SU-DHL-6 (cell line): ENCODE measurements around the gene OMD.

Source experiments
- H2AFZ ChIP-seq: fragments of 200-600 bp; sonication (generic); 2 replicates; pipeline ENCODE4 v1.6.1; 2014; ENCODE audit warnings: low read depth, mild to moderate bottlenecking, moderate library complexity, mixed read lengths, antibody characterized with exemption, low read length; ENCODE audit not compliant: severe bottlenecking
- H3F3A ChIP-seq: fragments of 200-600 bp; shearing (Covaris generic); 2 replicates; pipeline ENCODE4 v1.6.0; 2016; ENCODE audit warnings: antibody characterized with exemption, mild to moderate bottlenecking; ENCODE audit not compliant: insufficient read depth
- H3K27ac ChIP-seq: fragments of 200-600 bp; sonication (generic); 2 replicates; pipeline ENCODE4 v1.5.1; 2016; ENCODE audit warnings: low read depth, mild to moderate bottlenecking, low read length, moderate library complexity, mixed read lengths
- H3K27me3 ChIP-seq: fragments of 200-600 bp; sonication (generic), shearing (Covaris generic); 2 replicates; pipeline ENCODE4 v1.6.0; 2014; ENCODE audit warnings: mild to moderate bottlenecking, low read length
- H3K36me3 ChIP-seq: fragments of 200-600 bp; sonication (generic); 2 replicates; pipeline ENCODE4 v1.6.1; 2014; ENCODE audit warnings: mild to moderate bottlenecking, low read length, mixed read lengths
- H3K4me2 ChIP-seq: fragments of 300-600, 200-600 bp; shearing (Covaris generic), sonication (generic); 2 replicates; pipeline ENCODE4 v1.6.0; 2014; ENCODE audit warnings: low read length, low read depth, mild to moderate bottlenecking; ENCODE audit not compliant: poor library complexity, severe bottlenecking
- H3K4me3 ChIP-seq: fragments of 200-600 bp; sonication (generic); 2 replicates; pipeline ENCODE4 v1.5.1; 2014; ENCODE audit warnings: antibody characterized with exemption, low read length, mild to moderate bottlenecking, mixed read lengths; ENCODE audit not compliant: insufficient read depth, poor library complexity, severe bottlenecking
- H3K79me2 ChIP-seq: fragments of 200-600 bp; sonication (generic); 2 replicates; pipeline ENCODE4 v1.6.1; 2014; ENCODE audit warnings: mild to moderate bottlenecking, low read length, moderate library complexity; ENCODE audit not compliant: insufficient read depth
- H3K9ac ChIP-seq: fragments of 200-600 bp; sonication (generic); 2 replicates; pipeline ENCODE4 v1.7.0; 2014; ENCODE audit warnings: mild to moderate bottlenecking, low read length
- H3K9me2 ChIP-seq: fragments of 200-600 bp; sonication (generic); replicated peaks from 2 replicates; pipeline ENCODE4 v1.6.1; 2014; ENCODE audit warnings: low read length; ENCODE audit not compliant: insufficient read depth
- H3K9me3 ChIP-seq: fragments of 200-600 bp; sonication (generic); 2 replicates; pipeline ENCODE4 v1.6.1; 2014; ENCODE audit warnings: low read length, mixed read lengths; ENCODE audit not compliant: insufficient read depth
- H4K20me1 ChIP-seq: fragments of 200-600 bp; sonication (generic); 2 replicates; pipeline ENCODE4 v1.6.1; 2014; ENCODE audit warnings: low read depth, mild to moderate bottlenecking, antibody characterized with exemption, low read length, moderate library complexity, mixed read lengths
- EZH2phosphoT487 ChIP-seq: fragments of 200-600 bp; sonication (generic), shearing (Covaris generic); conservative IDR thresholded peaks from 2 replicates; pipeline ENCODE4 v1.6.1; 2018; ENCODE audit warnings: mild to moderate bottlenecking, antibody characterized with exemption, low read length, moderate library complexity, mixed read lengths
- TF ChIP-seq, protein P1 (sequence below): fragments of 200-600 bp; sonication (generic); IDR thresholded peaks from one replicate; pipeline ENCODE4 v1.5.1; 2017; ENCODE audit warnings: antibody characterized with exemption, mild to moderate bottlenecking, low read length, moderate library complexity; ENCODE audit not compliant: insufficient read depth, poor library complexity, severe bottlenecking

OMD gene, protein sequence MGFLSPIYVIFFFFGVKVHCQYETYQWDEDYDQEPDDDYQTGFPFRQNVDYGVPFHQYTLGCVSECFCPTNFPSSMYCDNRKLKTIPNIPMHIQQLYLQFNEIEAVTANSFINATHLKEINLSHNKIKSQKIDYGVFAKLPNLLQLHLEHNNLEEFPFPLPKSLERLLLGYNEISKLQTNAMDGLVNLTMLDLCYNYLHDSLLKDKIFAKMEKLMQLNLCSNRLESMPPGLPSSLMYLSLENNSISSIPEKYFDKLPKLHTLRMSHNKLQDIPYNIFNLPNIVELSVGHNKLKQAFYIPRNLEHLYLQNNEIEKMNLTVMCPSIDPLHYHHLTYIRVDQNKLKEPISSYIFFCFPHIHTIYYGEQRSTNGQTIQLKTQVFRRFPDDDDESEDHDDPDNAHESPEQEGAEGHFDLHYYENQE

DNA sequence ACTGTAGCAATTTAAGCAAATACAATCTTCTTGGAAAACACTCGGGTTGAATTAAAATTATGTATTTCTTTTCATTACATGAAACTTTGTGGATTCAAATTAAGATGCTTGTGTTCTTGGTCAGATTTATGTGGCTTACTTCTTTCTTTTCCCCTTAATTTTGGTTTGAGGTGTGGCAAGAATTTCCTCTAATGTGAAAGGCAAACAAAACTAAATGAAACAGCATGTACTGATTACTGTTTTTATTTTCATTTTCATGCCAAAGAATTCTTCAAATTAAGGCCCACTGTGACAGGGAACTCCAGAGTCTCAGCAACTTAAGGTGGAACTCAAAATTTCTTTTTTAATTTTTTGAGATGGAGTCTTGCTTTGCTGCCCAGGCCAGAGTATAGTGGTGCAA is at the start of gene OMD:
TSS of gene OMD (minus strand) at position 132 of the 400 bp plus-strand sequence. CDS start 6,913 bp downstream, outside the sequence.
- H3K9ac ChIP-seq: no peak within 1 kb of the TSS
- no peaks in the 10 kb centered on the region for H3K79me2 ChIP-seq
- H3K9me3 ChIP-seq: no peaks in the 10 kb centered on the region
- H3K36me3 ChIP-seq: no peaks in the 10 kb centered on the region
- H3K27ac ChIP-seq: no peak within 1 kb of the TSS
- no peak within 1 kb of the TSS for H3K4me3 ChIP-seq
- no peaks in the 10 kb centered on the region for H3K27me3 ChIP-seq
- H3K9me2 ChIP-seq: no peaks in the 10 kb centered on the region
- H2AFZ ChIP-seq: no peak within 1 kb of the TSS
- no peak for TF ChIP-seq EZH2phosphoT487
- TF ChIP-seq, protein P1, sequence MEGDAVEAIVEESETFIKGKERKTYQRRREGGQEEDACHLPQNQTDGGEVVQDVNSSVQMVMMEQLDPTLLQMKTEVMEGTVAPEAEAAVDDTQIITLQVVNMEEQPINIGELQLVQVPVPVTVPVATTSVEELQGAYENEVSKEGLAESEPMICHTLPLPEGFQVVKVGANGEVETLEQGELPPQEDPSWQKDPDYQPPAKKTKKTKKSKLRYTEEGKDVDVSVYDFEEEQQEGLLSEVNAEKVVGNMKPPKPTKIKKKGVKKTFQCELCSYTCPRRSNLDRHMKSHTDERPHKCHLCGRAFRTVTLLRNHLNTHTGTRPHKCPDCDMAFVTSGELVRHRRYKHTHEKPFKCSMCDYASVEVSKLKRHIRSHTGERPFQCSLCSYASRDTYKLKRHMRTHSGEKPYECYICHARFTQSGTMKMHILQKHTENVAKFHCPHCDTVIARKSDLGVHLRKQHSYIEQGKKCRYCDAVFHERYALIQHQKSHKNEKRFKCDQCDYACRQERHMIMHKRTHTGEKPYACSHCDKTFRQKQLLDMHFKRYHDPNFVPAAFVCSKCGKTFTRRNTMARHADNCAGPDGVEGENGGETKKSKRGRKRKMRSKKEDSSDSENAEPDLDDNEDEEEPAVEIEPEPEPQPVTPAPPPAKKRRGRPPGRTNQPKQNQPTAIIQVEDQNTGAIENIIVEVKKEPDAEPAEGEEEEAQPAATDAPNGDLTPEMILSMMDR: no peak
- no peaks in the 10 kb centered on the region for H4K20me1 ChIP-seq
- H3F3A ChIP-seq: no peaks in the 10 kb centered on the region
- no peak within 1 kb of the TSS for H3K4me2 ChIP-seq

DNA sequence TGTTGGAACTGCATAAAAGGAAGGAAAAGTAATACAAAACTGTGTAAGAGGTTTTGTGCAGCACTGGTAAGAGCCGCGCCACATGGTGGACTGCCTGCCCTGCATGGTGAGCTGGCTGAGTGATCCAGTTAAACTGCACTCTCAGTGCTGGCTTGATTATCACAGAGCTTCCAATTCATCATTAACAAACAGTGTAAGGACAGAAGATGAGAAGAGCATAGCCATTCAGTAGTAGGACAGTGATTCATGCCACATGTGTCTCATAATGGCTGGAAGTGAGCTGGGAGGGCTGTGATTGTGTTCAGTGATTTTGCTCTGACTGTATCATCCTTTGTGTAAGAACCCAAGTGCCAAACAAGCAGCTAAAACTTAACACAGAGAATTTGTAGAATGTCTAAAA is 43.9 kb upstream of the OMD start:
- Histone ChIP-seq H4K20me1 (0 out of 2 replicates have a peak, but pooled peaks cover 3% of the 10 kb centered on the region), H3K9me3 (no peaks in the 10 kb centered on the region), H3K27me3 (no peaks in the 10 kb centered on the region), H3K36me3 (no peaks in the 10 kb centered on the region), H3K9ac (no peak overlapping the region), H3K79me2 (no peaks in the 10 kb centered on the region), H3K4me3 (no peak overlapping the region), H3F3A (no peaks in the 10 kb centered on the region), H3K27ac (no peak overlapping the region), H3K4me2 (no peak overlapping the region), H3K9me2 (no peaks in the 10 kb centered on the region), H2AFZ (no peak overlapping the region)
- TF ChIP-seq, protein P1: no peak
- TF ChIP-seq EZH2phosphoT487: no peak

DNA sequence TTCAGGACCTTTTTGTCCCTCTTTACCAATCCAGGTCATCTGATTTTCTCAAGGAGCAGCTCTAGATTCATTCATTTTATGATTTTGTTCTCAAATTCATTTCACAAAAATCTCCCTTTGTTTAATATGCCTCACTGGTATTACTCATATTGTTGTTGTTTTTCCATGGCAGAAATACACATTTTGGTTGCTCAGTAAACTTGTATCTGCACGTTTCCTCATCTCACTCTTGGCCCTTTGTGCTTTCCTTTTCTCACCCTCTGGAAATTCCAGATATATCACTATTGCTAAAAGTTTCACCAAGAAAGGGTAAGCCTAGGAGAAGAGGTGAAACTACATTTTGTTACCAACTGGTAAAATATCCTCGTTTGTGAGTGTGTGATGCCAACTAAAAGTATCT is 43.2 kb upstream of the OMD start:
- no peaks in the 10 kb centered on the region for H3K36me3 ChIP-seq
- no peak overlapping the region for H2AFZ ChIP-seq
- no peaks in the 10 kb centered on the region for H3K9me3 ChIP-seq
- no peak for TF ChIP-seq EZH2phosphoT487
- TF ChIP-seq, protein P1: no peak
- H3K27ac ChIP-seq: no peak overlapping the region
- no peaks in the 10 kb centered on the region for H3K9me2 ChIP-seq
- H3K9ac ChIP-seq: no peak overlapping the region
- H3K79me2 ChIP-seq: no peaks in the 10 kb centered on the region
- H3K27me3 ChIP-seq: no peaks in the 10 kb centered on the region
- no peak overlapping the region for H3K4me3 ChIP-seq
- H4K20me1 ChIP-seq: 0 out of 2 replicates have a peak, but pooled peaks cover 3% of the 10 kb centered on the region
- H3F3A ChIP-seq: no peaks in the 10 kb centered on the region
- no peak overlapping the region for H3K4me2 ChIP-seq
